ENCODE data around the gene PLK5.

DNA sequence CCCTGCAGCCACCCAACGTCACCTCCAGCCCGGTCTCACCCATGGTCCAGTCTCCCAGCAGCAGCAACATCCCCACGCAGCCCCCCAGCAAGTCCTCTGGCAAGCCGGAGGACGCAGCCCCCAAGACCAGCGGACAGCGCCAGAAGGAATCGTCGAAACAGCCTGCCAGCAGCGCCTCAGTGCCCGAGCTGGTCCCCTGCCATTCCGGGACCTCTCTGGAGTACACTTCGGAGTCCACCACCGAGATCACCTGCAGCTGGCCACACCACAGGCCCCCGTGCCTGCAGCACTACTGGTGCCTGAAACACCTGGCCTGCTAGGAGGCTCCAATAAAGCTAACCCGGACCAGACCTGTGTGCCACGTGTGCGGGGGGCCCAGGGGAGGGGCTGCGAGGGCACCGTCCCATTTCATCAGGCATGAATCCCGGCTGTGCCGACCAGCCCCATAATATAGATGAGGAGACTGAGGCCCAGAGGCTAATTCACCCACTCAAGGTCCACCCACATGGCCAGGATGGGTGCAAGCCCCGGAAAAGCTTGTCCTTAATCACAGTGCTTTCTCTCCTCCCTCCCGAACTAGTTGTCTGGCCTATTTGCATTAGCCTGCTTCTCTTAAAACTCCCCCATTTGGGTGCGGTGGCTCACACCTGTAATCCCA lies 26.2 kb upstream of the PLK5 start:
- TF ChIP-seq, protein P1, sequence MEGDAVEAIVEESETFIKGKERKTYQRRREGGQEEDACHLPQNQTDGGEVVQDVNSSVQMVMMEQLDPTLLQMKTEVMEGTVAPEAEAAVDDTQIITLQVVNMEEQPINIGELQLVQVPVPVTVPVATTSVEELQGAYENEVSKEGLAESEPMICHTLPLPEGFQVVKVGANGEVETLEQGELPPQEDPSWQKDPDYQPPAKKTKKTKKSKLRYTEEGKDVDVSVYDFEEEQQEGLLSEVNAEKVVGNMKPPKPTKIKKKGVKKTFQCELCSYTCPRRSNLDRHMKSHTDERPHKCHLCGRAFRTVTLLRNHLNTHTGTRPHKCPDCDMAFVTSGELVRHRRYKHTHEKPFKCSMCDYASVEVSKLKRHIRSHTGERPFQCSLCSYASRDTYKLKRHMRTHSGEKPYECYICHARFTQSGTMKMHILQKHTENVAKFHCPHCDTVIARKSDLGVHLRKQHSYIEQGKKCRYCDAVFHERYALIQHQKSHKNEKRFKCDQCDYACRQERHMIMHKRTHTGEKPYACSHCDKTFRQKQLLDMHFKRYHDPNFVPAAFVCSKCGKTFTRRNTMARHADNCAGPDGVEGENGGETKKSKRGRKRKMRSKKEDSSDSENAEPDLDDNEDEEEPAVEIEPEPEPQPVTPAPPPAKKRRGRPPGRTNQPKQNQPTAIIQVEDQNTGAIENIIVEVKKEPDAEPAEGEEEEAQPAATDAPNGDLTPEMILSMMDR (IDR thresholded peaks at IDR 0.05): no peak
- TF ChIP-seq POLR2A (IDR thresholded peaks at IDR 0.05) (no peak), EP300 (IDR thresholded peaks at IDR 0.05; ENCODE audit: low read depth) (no peak), POLR2AphosphoS5 (IDR thresholded peaks at IDR 0.05) (no peak)

All from transverse colon (tissue), 4 donors.